IMR-90 (cell line): Measurements from ENCODE around the gene UBALD1. TPM values are rescaled to one million over a fixed set of nuclear protein-coding genes. Genes with fewer than 3 reads are reported as not detected.

Experiments used
- ATAC-seq: fragments of 200-7000 bp; cut with Tn5 transposase; 2 replicates; pipeline ENCODE4 v1.9.1; 2020; ENCODE audit warnings: low read depth, mild to moderate bottlenecking, moderate library complexity
- BruUV-seq: library from RNA; stranded (reverse); fragments of 400-500 nt; replicated peaks from 2 replicates; lab custom pipeline; 2021; lab: Mats Ljungman, UMichigan
- CTCF ChIA-PET: fragments of 300-600 bp; formaldehyde crosslinking; extraction: SDS; loops from one replicate; lab custom pipeline; 2021; ENCODE audit warnings: antibody characterized with exemption; lab: Yijun Ruan, JAX
- POLR2A ChIA-PET: fragments of 300-600 bp; sonication (Branson Sonifier 250); formaldehyde crosslinking; loops from one replicate; lab custom pipeline; 2022; ENCODE audit warnings: antibody characterized with exemption; ENCODE audit not compliant: unreplicated experiment; lab: Charles Lee
- DNase-seq: peaks from one replicate; pipeline ENCODE4 v3.0.0; 2013
- H2AFZ ChIP-seq: replicated peaks from 2 replicates; pipeline ENCODE3; 2013; ENCODE audit warnings: low read length, mild to moderate bottlenecking; ENCODE audit not compliant: poor library complexity
- H2AK5ac ChIP-seq: 2 replicates; pipeline ENCODE4 v1.6.1; 2013; ENCODE audit warnings: low read depth, low read length, inconsistent platforms
- H2AK9ac ChIP-seq: replicated peaks from 2 replicates; pipeline ENCODE3; 2013; ENCODE audit warnings: mild to moderate bottlenecking, low read depth, low read length, moderate library complexity; ENCODE audit not compliant: poor library complexity
- H2BK120ac ChIP-seq: 2 replicates; pipeline ENCODE4 v1.6.1; 2013; ENCODE audit warnings: low read depth, low read length, inconsistent platforms
- H2BK15ac ChIP-seq: 3 replicates; pipeline ENCODE4 v1.6.1; 2013; ENCODE audit warnings: low read depth, low read length, inconsistent platforms
- H2BK20ac ChIP-seq: 2 replicates; pipeline ENCODE4 v1.6.1; 2013; ENCODE audit warnings: low read depth, mild to moderate bottlenecking, inconsistent platforms, low read length, moderate library complexity
- H2BK5ac ChIP-seq: 2 replicates; pipeline ENCODE4 v1.6.1; 2013; ENCODE audit warnings: mild to moderate bottlenecking, low read depth, low read length, inconsistent platforms; ENCODE audit not compliant: poor library complexity, severe bottlenecking
- H3K14ac ChIP-seq: replicated peaks from 2 replicates; pipeline ENCODE4 v1.6.1; 2013; ENCODE audit warnings: low read depth, low read length, inconsistent platforms
- H3K18ac ChIP-seq: 2 replicates; pipeline ENCODE4 v1.6.1; 2013; ENCODE audit warnings: low read depth, low read length, control low read depth
- H3K23ac ChIP-seq: 2 replicates; pipeline ENCODE4 v1.6.1; 2013; ENCODE audit warnings: low read depth, low read length, inconsistent platforms
- H3K27ac ChIP-seq: 2 replicates; pipeline ENCODE4 v1.5.1; 2013; ENCODE audit warnings: mild to moderate bottlenecking, control low read depth, low read length; ENCODE audit not compliant: insufficient read depth
- H3K27me3 ChIP-seq: 2 replicates; pipeline ENCODE4 v1.6.1; 2013; ENCODE audit warnings: low read length; ENCODE audit not compliant: control insufficient read depth, insufficient read depth
- H3K36me3 ChIP-seq: 2 replicates; pipeline ENCODE4 v1.6.1; 2013; ENCODE audit warnings: low read length, mixed read lengths; ENCODE audit not compliant: control insufficient read depth, insufficient read depth
- H3K4ac ChIP-seq: 2 replicates; pipeline ENCODE4 v1.6.1; 2013; ENCODE audit warnings: low read depth, low read length, inconsistent platforms
- H3K4me1 ChIP-seq: 2 replicates; pipeline ENCODE4 v1.6.1; 2013; ENCODE audit warnings: low read length, mixed read lengths; ENCODE audit not compliant: control insufficient read depth, insufficient read depth
- H3K4me2 ChIP-seq: 2 replicates; pipeline ENCODE4 v1.6.1; 2013; ENCODE audit warnings: low read depth, mild to moderate bottlenecking, control low read depth, low read length, moderate library complexity
- H3K4me3 ChIP-seq: 2 replicates; pipeline ENCODE4 v1.5.1; 2013; ENCODE audit warnings: low read depth, mild to moderate bottlenecking, control low read depth, low read length, moderate library complexity; ENCODE audit not compliant: insufficient read depth
- H3K56ac ChIP-seq: 2 replicates; pipeline ENCODE4 v1.6.1; 2013; ENCODE audit warnings: low read length, inconsistent platforms; ENCODE audit not compliant: insufficient read depth; ENCODE audit errors: extremely low read depth
- H3K79me1 ChIP-seq, 2 experiments: 2 replicates each; pipeline ENCODE4 v1.6.1; 2013; ENCODE audit warnings: low read length in 2 of 2, inconsistent platforms in 1 of 2, low read depth in 1 of 2
- H3K9ac ChIP-seq: 2 replicates; pipeline ENCODE4 v1.6.1; 2013; ENCODE audit warnings: low read depth, low read length, control low read depth
- H3K9me1 ChIP-seq: 2 replicates; pipeline ENCODE4 v1.6.1; 2013; ENCODE audit warnings: low read length, inconsistent platforms; ENCODE audit not compliant: insufficient read depth
- H3K9me3 ChIP-seq: 2 replicates; pipeline ENCODE4 v1.6.1; 2013; ENCODE audit warnings: low read length; ENCODE audit not compliant: control insufficient read depth, insufficient read depth
- H4K20me1 ChIP-seq: 2 replicates; pipeline ENCODE4 v1.6.1; 2013; ENCODE audit warnings: low read length, inconsistent platforms; ENCODE audit not compliant: insufficient read depth
- H4K5ac ChIP-seq: 2 replicates; pipeline ENCODE4 v1.6.1; 2013; ENCODE audit warnings: mild to moderate bottlenecking, low read depth, low read length, control low read depth
- H4K8ac ChIP-seq, 2 experiments: 2 replicates each; pipeline ENCODE4 v1.6.1; 2013; ENCODE audit warnings: low read depth in 2 of 2, low read length in 2 of 2, control low read depth in 1 of 2, inconsistent platforms in 1 of 2
- H4K91ac ChIP-seq: 2 replicates; pipeline ENCODE4 v1.6.1; 2013; ENCODE audit warnings: low read depth, low read length, inconsistent platforms; ENCODE audit not compliant: insufficient read depth
- BHLHE40 ChIP-seq: fragments of 150-350 bp; IDR thresholded peaks from 2 replicates; pipeline ENCODE4 v1.6.1; 2016; ENCODE audit warnings: mild to moderate bottlenecking, low read depth, low read length
- CEBPB ChIP-seq: IDR thresholded peaks from 2 replicates; pipeline ENCODE4 v1.6.1; 2012; ENCODE audit warnings: low read depth, low read length, improper control_type of control experiment
- CHD1 ChIP-seq: IDR thresholded peaks from 2 replicates; pipeline ENCODE4 v1.6.1; 2012; ENCODE audit warnings: low read depth, low read length, improper control_type of control experiment
- FOS ChIP-seq: fragments of 150-350 bp; IDR thresholded peaks from 2 replicates; pipeline ENCODE4 v1.6.1; 2016; ENCODE audit warnings: low read depth, low read length
- MAFK ChIP-seq: IDR thresholded peaks from 2 replicates; pipeline ENCODE4 v1.6.1; 2012; ENCODE audit warnings: low read depth, low read length, improper control_type of control experiment
- MAZ ChIP-seq: IDR thresholded peaks from 2 replicates; pipeline ENCODE4 v1.6.1; 2012; ENCODE audit warnings: low read depth, mild to moderate bottlenecking, low read length, improper control_type of control experiment, moderate library complexity, borderline replicate concordance
- MXI1 ChIP-seq: IDR thresholded peaks from 2 replicates; pipeline ENCODE4 v1.6.1; 2012; ENCODE audit warnings: low read depth, mild to moderate bottlenecking, low read length, moderate library complexity, borderline replicate concordance
- NFE2L2 ChIP-seq: fragments of 150-350 bp; IDR thresholded peaks from 2 replicates; pipeline ENCODE4 v1.6.1; 2016; ENCODE audit warnings: low read depth, mild to moderate bottlenecking, low read length
- POLR2A ChIP-seq: IDR thresholded peaks from 2 replicates; pipeline ENCODE4 v1.6.1; 2012; ENCODE audit warnings: mild to moderate bottlenecking, low read depth, low read length
- RAD21 ChIP-seq: IDR thresholded peaks from 2 replicates; pipeline ENCODE4 v1.6.1; 2012; ENCODE audit warnings: low read length, improper control_type of control experiment
- RCOR1 ChIP-seq: IDR thresholded peaks from 2 replicates; pipeline ENCODE4 v1.6.1; 2012; ENCODE audit warnings: mild to moderate bottlenecking, low read length, improper control_type of control experiment; ENCODE audit not compliant: insufficient replicate concordance
- RFX5 ChIP-seq: IDR thresholded peaks from 2 replicates; pipeline ENCODE4 v1.8.0; 2012; ENCODE audit warnings: low read depth, mild to moderate bottlenecking, low read length, moderate library complexity
- SMC3 ChIP-seq: fragments of 150-350 bp; IDR thresholded peaks from 2 replicates; pipeline ENCODE4 v1.6.1; 2016; ENCODE audit warnings: low read depth, mild to moderate bottlenecking, antibody characterized with exemption, low read length, moderate library complexity
- WGBS, 2 experiments: methylation state at CpG; one replicate each; pipeline versions ENCODE4 v1.1.5 to v1.1.7; 2013; ENCODE audit warnings: missing lambda C conversion rate in 2 of 2; ENCODE audit not compliant: insufficient read length in 1 of 2; ENCODE audit errors: extremely low coverage in 2 of 2; 5-methylcytosine and 5-hydroxymethylcytosine counted together
- dilution Hi-C: fragments of 300-500 bp; cut with HindIII; formaldehyde crosslinking; loops from one replicate; pipeline ENCODE4 v1.14.3; 2018; ENCODE audit warnings: low sequenced_read_pairs; ENCODE audit not compliant: unreplicated experiment
- in situ Hi-C: fragments of 300-500 bp; cut with MboI; formaldehyde crosslinking; loops from 3 replicates; pipeline ENCODE4 v1.14.3; 2019; ENCODE audit warnings: low sequenced_read_pairs, inconsistent platforms, mixed read lengths
- intact Hi-C: fragments of 100-400 bp; cut with micrococcal nuclease; formaldehyde crosslinking; loops from 2 replicates; pipeline ENCODE4 v1.10.0; 2022
- polyA plus RNA-seq, 3 experiments: library from polyadenylated mRNA; depleted of rRNA; stranded (reverse); fragments of >200 nt; gene quantifications; 2 replicates each; pipeline ENCODE4 v1.2.3, GENCODE V29; 2012; ENCODE audit warnings: low replicate concordance in 1 of 3
- total RNA-seq: library from RNA; depleted of rRNA; stranded (reverse); fragments of >200 nt; gene quantifications from 2 replicates; pipeline ENCODE4 v1.2.3, GENCODE V29; 2012
- TF ChIP-seq, protein P1 (sequence below): conservative IDR thresholded peaks from 2 replicates; pipeline ENCODE4 v1.5.1; 2012; ENCODE audit warnings: mild to moderate bottlenecking, low read depth, low read length, improper control_type of control experiment
- TF ChIP-seq, protein P2 (sequence below): fragments of 150-350 bp; IDR thresholded peaks from 2 replicates; pipeline ENCODE4 v1.6.1; 2016; ENCODE audit warnings: low read depth, mild to moderate bottlenecking, low read length, moderate library complexity, borderline replicate concordance
- TF ChIP-seq, protein P3 (sequence below): fragments of 150-350 bp; IDR thresholded peaks from 2 replicates; pipeline ENCODE4 v1.6.1; 2017; ENCODE audit warnings: mild to moderate bottlenecking, antibody characterized with exemption, low read length, low read depth

Gene UBALD1
- total and polyA plus RNA-seq, 2 of the 4 experiments (the other 2 are of a cell fraction) = 1.3 to 14.5 TPM

DNA sequence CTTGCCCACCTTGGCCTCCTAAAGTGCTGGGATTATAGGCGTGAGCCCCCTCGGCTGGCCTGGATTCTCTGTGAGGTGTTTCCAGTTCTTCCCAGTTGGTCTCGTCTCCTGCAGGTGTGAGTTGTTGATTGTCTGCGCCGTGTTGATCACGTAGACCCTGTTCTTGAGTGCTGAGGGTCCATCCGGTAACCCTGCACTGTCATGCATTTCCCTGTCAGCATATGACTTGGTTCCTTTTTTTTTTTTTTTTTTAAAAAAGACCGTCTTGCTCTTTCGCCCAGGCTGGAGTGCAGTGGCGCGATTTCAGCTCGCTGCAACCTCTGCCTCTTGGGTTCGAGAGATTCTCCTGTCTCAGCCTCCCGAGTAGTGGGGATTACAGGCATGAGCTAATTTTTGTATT, 27.2 kb upstream of the UBALD1 start:
- Histone ChIP-seq H4K20me1 (peaks cover 88% of the 10 kb centered on the region), H3K9me1 (peaks cover 23% of the 10 kb centered on the region), H3K36me3 (peaks cover 11% of the 10 kb centered on the region; the same call in 1 of the 2 replicates), H3K4me2 (no peak overlapping the region), H3K23ac (no peak overlapping the region), H2BK20ac (no peak overlapping the region), H3K14ac (no peak overlapping the region), H2AK5ac (no peak overlapping the region), H3K56ac (no peak overlapping the region), H2BK120ac (no peak overlapping the region), H4K8ac (no peak overlapping the region), H3K9ac (no peak overlapping the region), H3K27ac (no peak overlapping the region), H3K9me3 (no peaks in the 10 kb centered on the region), H2BK15ac (no peak overlapping the region), H3K18ac (no peak overlapping the region), H3K79me1 (peaks cover 24 to 78% of the 10 kb centered on the region in 2 experiments), H3K4me3 (no peak overlapping the region), H2AFZ (no peak overlapping the region), H2AK9ac (no peak overlapping the region), H3K4ac (no peak overlapping the region), H3K4me1 (peaks cover 2% of the 10 kb centered on the region; the same call in 1 of the 2 replicates), H4K91ac (no peak overlapping the region), H3K27me3 (no peaks in the 10 kb centered on the region), H2BK5ac (no peak overlapping the region), H4K5ac (no peak overlapping the region)
- POLR2A ChIA-PET = no interaction called here
- intact Hi-C loops (no loop called here), in situ Hi-C loops (no loop called here), dilution Hi-C loops (no loop called here)
- no TSS peak for BruUV-seq
- CTCF ChIA-PET = no interaction called here
- no peak for ATAC-seq
- WGBS, 2 experiments = 85% methylated on average over 4 of the region's 14 CpGs; no CpG with 5 or more reads in 1 of the 2 experiments
- no peak for DNase-seq
- no peak for TF ChIP-seq RAD21
- no peak for TF ChIP-seq CEBPB
- TF ChIP-seq MXI1 = no peak
- TF ChIP-seq, protein P1, sequence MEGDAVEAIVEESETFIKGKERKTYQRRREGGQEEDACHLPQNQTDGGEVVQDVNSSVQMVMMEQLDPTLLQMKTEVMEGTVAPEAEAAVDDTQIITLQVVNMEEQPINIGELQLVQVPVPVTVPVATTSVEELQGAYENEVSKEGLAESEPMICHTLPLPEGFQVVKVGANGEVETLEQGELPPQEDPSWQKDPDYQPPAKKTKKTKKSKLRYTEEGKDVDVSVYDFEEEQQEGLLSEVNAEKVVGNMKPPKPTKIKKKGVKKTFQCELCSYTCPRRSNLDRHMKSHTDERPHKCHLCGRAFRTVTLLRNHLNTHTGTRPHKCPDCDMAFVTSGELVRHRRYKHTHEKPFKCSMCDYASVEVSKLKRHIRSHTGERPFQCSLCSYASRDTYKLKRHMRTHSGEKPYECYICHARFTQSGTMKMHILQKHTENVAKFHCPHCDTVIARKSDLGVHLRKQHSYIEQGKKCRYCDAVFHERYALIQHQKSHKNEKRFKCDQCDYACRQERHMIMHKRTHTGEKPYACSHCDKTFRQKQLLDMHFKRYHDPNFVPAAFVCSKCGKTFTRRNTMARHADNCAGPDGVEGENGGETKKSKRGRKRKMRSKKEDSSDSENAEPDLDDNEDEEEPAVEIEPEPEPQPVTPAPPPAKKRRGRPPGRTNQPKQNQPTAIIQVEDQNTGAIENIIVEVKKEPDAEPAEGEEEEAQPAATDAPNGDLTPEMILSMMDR = no peak
- TF ChIP-seq SMC3 = no peak
- no peak for TF ChIP-seq RFX5
- TF ChIP-seq NFE2L2 = no peak
- TF ChIP-seq, protein P2, sequence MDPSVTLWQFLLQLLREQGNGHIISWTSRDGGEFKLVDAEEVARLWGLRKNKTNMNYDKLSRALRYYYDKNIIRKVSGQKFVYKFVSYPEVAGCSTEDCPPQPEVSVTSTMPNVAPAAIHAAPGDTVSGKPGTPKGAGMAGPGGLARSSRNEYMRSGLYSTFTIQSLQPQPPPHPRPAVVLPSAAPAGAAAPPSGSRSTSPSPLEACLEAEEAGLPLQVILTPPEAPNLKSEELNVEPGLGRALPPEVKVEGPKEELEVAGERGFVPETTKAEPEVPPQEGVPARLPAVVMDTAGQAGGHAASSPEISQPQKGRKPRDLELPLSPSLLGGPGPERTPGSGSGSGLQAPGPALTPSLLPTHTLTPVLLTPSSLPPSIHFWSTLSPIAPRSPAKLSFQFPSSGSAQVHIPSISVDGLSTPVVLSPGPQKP = no peak
- no peak for TF ChIP-seq BHLHE40
- no peak for TF ChIP-seq MAFK
- no peak for TF ChIP-seq POLR2A
- no peak for TF ChIP-seq CHD1
- no peak for TF ChIP-seq FOS
- TF ChIP-seq MAZ = no peak
- no peak for TF ChIP-seq RCOR1
- TF ChIP-seq, protein P3, sequence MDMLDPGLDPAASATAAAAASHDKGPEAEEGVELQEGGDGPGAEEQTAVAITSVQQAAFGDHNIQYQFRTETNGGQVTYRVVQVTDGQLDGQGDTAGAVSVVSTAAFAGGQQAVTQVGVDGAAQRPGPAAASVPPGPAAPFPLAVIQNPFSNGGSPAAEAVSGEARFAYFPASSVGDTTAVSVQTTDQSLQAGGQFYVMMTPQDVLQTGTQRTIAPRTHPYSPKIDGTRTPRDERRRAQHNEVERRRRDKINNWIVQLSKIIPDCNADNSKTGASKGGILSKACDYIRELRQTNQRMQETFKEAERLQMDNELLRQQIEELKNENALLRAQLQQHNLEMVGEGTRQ = no peak
